Activated B cell treated with CpG ODN at 0.5 μM for 24 hours (primary cell): Measurements from ENCODE around the gene POLR1A. TPM values are rescaled to one million over a fixed set of nuclear protein-coding genes. Genes with fewer than 3 reads are reported as not detected.
A peak's percentile ranks its signal among the peaks of the same experiment; 100 is the strongest.

Experiments
- ATAC-seq: fragments of 200-7000 bp; cut with Tn5 transposase; one replicate; pipeline ENCODE4 v1.10.0; 2021; ENCODE audit warnings: low read depth, mild to moderate bottlenecking, moderate library complexity
- CTCF ChIA-PET: fragments of 350-600 bp; sonication (Branson Sonifier 250); formaldehyde crosslinking; loops from one replicate; lab custom pipeline; 2021; ENCODE audit warnings: antibody characterized with exemption; lab: Charles Lee
- POLR2A ChIA-PET: fragments of 350-600 bp; sonication (Branson Sonifier 250); formaldehyde crosslinking; loops from one replicate; lab custom pipeline; 2021; ENCODE audit warnings: antibody characterized with exemption; lab: Charles Lee
- DNase-seq: peaks from one replicate; pipeline ENCODE4 v3.0.0; 2022
- H3K27ac Mint-ChIP-seq: one replicate; pipeline ENCODE4 v1.8.0; 2020; ENCODE audit warnings: mixed read lengths
- H3K27me3 Mint-ChIP-seq: one replicate; pipeline ENCODE4 v1.8.0; 2021; ENCODE audit warnings: mixed read lengths
- H3K36me3 Mint-ChIP-seq: one replicate; pipeline ENCODE4 v1.8.0; 2021; ENCODE audit warnings: low read depth, mixed read lengths
- H3K4me1 Mint-ChIP-seq: one replicate; pipeline ENCODE4 v1.8.0; 2021; ENCODE audit warnings: mixed read lengths
- H3K4me3 Mint-ChIP-seq: one replicate; pipeline ENCODE4 v1.8.0; 2020; ENCODE audit warnings: mild to moderate bottlenecking, mixed read lengths
- H3K9me3 Mint-ChIP-seq: one replicate; pipeline ENCODE4 v1.8.0; 2020; ENCODE audit warnings: mixed read lengths
- intact Hi-C: fragments of 100-400 bp; cut with micrococcal nuclease; formaldehyde crosslinking; loops from one replicate; pipeline ENCODE4 v1.15.1; 2024
- total RNA-seq: library from RNA; stranded (reverse); gene quantifications from 2 replicates; pipeline ENCODE4 v1.2.3, GENCODE V29; 2022
- TF ChIP-seq, protein P1 (sequence below): fragments of 200-600 bp; IDR thresholded peaks from one replicate; pipeline ENCODE4 v1.8.0; 2022; ENCODE audit warnings: antibody characterized with exemption, mild to moderate bottlenecking

Gene POLR1A
- total RNA-seq, 1 donor from 2014 or later = 53.4 TPM

DNA sequence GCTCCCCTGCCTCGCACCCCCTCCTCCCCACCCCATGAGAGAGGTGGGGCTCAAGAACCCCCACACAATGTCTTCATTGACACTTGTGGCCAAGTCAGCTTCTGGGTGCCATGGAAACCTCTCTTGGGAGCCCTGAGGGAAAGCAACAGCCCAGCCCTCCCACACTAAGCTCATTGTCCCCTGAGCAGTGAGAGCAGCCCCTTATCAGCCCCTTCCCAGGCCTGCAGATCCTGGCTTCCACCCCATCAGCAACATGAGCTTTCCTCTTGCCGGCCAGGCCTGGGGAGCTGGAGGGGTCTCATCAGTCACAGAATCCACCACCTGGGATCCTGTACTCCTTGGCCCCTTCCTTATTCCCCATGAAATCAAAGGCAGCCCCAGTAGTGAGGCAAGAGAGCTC, 109.1 kb downstream of the POLR1A start:
- POLR2A ChIA-PET = interaction anchor here (0.7 to 5.0 kb wide), 5 partner anchors 20 to 109 kb away, joined by 4 to 38 read pairs (median 16); partner anchors contain the start of gene ST3GAL5
- peaks cover 88% of the 10 kb centered on the region for H3K4me1 Mint-ChIP-seq
- no peak for ATAC-seq
- no peaks in the 10 kb centered on the region for H3K36me3 Mint-ChIP-seq
- H3K27ac Mint-ChIP-seq = peak overlapping the region; percentile 73
- CTCF ChIA-PET = interaction anchor here (0.9 to 1.7 kb wide), 2 partner anchors 39 to 169 kb away, joined by 5 read pairs; no protein-coding TSS in a partner anchor
- no peak overlapping the region for H3K4me3 Mint-ChIP-seq
- intact Hi-C loops = loop anchor here (10.0 kb wide), 1 partner anchor 198 kb away; the partner anchor contains the start of genes IMMT and MRPL35
- no peaks in the 10 kb centered on the region for H3K27me3 Mint-ChIP-seq
- TF ChIP-seq, protein P1, sequence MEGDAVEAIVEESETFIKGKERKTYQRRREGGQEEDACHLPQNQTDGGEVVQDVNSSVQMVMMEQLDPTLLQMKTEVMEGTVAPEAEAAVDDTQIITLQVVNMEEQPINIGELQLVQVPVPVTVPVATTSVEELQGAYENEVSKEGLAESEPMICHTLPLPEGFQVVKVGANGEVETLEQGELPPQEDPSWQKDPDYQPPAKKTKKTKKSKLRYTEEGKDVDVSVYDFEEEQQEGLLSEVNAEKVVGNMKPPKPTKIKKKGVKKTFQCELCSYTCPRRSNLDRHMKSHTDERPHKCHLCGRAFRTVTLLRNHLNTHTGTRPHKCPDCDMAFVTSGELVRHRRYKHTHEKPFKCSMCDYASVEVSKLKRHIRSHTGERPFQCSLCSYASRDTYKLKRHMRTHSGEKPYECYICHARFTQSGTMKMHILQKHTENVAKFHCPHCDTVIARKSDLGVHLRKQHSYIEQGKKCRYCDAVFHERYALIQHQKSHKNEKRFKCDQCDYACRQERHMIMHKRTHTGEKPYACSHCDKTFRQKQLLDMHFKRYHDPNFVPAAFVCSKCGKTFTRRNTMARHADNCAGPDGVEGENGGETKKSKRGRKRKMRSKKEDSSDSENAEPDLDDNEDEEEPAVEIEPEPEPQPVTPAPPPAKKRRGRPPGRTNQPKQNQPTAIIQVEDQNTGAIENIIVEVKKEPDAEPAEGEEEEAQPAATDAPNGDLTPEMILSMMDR = no peak
- H3K9me3 Mint-ChIP-seq = no peaks in the 10 kb centered on the region
- no peak for DNase-seq

DNA sequence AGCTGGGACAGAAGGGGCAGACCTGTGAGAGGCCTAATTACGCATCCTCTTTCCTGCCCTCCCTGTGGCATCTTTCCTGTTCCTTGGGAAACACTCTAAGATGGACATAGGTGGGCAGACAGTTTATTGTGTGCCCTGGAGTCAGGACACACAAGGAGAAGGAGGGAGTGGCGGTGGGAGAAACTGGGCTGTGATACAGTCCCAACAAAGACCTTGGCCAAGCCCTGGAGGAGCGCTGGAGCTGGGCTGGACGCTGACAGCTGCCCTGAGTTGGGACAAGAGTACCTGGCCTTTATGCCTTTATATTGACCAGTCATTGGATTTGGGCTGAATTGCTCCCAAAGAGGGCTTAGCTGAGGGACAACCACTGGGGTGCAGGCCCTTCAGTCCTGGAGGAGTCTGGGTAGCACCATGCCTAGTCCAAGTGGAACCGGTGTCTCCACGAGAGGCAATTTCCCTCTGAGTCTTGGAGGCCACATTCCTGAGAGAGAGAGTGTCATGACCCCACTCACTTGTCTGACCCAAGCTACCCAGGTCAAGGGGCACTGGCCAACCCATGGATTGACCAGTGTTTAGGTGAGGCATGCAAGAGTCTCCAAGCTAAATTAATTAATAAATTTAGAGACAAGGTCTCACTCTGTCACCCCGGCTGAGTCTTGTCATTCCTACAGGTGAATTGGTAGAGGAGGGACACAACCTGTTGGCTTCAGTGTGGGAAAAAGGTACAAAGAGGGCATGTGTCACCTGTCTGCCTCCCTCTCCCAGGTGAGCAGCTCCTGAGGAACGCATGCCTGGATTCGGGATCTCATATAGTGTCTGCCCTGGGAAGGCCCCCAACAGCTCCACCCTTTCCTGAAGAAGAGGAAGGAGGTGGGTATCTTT, 109.8 kb downstream of the POLR1A start:
- intact Hi-C loops = loop anchor here (2.0 to 10.0 kb wide), 3 partner anchors 17 to 199 kb away; partner anchors contain the start of genes IMMT and MRPL35
- ChIA-PET POLR2A (interaction anchor here (0.5 to 5.0 kb wide), 7 partner anchors 17 to 669 kb away, joined by 3 to 38 read pairs (median 10); partner anchors contain the start of gene ST3GAL5), CTCF (interaction anchor here (0.9 to 3.1 kb wide), 4 partner anchors 40 to 168 kb away, joined by 3 to 16 read pairs (median 5); no protein-coding TSS in a partner anchor)
- DNase-seq (peak; percentile 11), ATAC-seq (no peak)
- H3K27me3 Mint-ChIP-seq = no peaks in the 10 kb centered on the region
- H3K9me3 Mint-ChIP-seq = no peaks in the 10 kb centered on the region
- TF ChIP-seq, protein P1 = no peak
- H3K36me3 Mint-ChIP-seq = no peaks in the 10 kb centered on the region
- H3K27ac Mint-ChIP-seq = peak overlapping the region; percentile 83
- no peak overlapping the region for H3K4me3 Mint-ChIP-seq
- peaks cover 84% of the 10 kb centered on the region for H3K4me1 Mint-ChIP-seq

DNA sequence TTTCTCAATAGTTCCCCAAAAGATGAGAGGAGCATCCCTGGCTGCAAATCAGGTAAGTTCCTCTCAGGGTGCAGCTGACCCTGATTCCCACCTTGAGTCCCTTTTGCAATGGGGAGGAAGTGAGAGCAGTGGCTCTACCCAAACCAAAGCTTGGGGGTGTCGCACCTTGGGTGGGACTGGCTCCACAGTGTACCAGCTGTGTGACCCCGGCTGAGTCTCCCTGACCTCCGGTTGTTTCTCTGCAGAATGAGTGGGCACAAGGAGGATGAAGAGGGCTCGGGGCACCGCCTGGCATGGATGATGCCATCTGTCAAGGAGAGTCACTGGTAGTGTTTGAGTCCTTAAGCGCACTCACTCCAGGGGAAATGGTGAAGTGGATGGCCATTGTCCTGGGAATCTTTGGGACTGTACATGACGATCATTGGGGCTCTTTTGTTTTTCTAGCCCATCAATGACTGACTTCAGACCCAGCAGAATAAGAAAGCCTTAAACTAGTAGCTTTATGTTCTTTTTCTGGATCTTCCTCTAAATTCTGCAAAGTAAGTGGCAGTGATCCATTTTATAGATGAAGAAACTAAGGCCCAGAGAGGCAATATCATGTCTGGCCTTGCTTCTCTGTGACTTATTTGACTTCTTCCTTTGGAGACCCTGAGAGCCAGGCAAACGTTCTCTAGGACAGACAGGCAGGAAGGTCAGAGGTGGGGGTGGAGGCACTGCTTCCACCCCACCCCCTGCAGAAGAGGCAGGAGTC, 110.6 kb downstream of the POLR1A start:
- no peaks in the 10 kb centered on the region for H3K9me3 Mint-ChIP-seq
- DNase-seq (peak; percentile 26), ATAC-seq (no peak)
- no peaks in the 10 kb centered on the region for H3K27me3 Mint-ChIP-seq
- CTCF ChIA-PET = interaction anchor here (1.0 to 3.1 kb wide), 3 partner anchors 41 to 168 kb away, joined by 3 to 16 read pairs (median 10); no protein-coding TSS in a partner anchor
- peak overlapping the region; percentile 83 for H3K27ac Mint-ChIP-seq
- no peaks in the 10 kb centered on the region for H3K36me3 Mint-ChIP-seq
- peaks cover 76% of the 10 kb centered on the region for H3K4me1 Mint-ChIP-seq
- peak overlapping the region; percentile 32 for H3K4me3 Mint-ChIP-seq
- TF ChIP-seq, protein P1 = no peak
- intact Hi-C loops = loop anchor here (1.0 to 10.0 kb wide), 6 partner anchors 16 to 200 kb away; partner anchors contain the start of genes IMMT and MRPL35
- POLR2A ChIA-PET = interaction anchor here (0.5 to 5.0 kb wide), 16 partner anchors 15 to 668 kb away, joined by 3 to 38 read pairs (median 6); partner anchors contain the start of gene ST3GAL5

DNA sequence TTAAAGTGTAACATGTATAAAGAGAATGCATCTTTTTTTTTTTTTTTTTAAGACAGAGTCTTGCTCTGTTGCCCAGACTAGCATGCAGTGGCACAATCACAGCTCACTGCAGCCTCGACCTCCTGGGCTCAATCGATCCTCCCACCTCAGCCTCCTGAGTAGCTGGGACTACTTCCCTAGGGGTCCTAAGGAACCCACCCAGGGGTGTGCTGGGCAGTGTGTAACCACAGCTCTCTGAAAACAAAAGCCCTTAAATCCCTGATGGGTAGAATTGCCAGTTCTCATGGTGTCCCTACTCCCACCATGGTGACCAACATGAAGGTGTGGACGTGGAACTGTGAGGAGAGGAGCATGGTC, 111.3 kb downstream of the POLR1A start:
- H3K27me3 Mint-ChIP-seq = no peaks in the 10 kb centered on the region
- POLR2A ChIA-PET = interaction anchor here (0.6 to 5.0 kb wide), 17 partner anchors 23 to 567 kb away, joined by 3 to 38 read pairs (median 5); partner anchors contain the start of genes POLR1A, PTCD3 and ST3GAL5
- CTCF ChIA-PET = interaction anchor here (0.7 to 3.1 kb wide), 6 partner anchors 9 to 167 kb away, joined by 3 to 16 read pairs (median 4); no protein-coding TSS in a partner anchor
- H3K4me1 Mint-ChIP-seq = peaks cover 70% of the 10 kb centered on the region
- H3K36me3 Mint-ChIP-seq = no peaks in the 10 kb centered on the region
- intact Hi-C loops = loop anchor here (1.0 to 10.0 kb wide), 6 partner anchors 16 to 200 kb away; partner anchors contain the start of genes IMMT and MRPL35
- H3K27ac Mint-ChIP-seq = peak overlapping the region; percentile 83
- H3K4me3 Mint-ChIP-seq = peak overlapping the region; percentile 61
- DNase-seq (peak; percentile 18), ATAC-seq (peak; percentile 38)
- no peaks in the 10 kb centered on the region for H3K9me3 Mint-ChIP-seq
- TF ChIP-seq, protein P1 = no peak
